ENCODE measurements around the gene SHROOM3. TPM values are rescaled to one million over a fixed set of nuclear protein-coding genes. Genes with fewer than 3 reads are reported as not detected.

The SHROOM3 gene
- total and polyA plus RNA-seq, 4 donors = 14.4 to 75.1 (median 47.3) TPM

GRCh38 chr4:76388160-76388908 lies 46.7 kb upstream of the SHROOM3 start:
- no peak for TF ChIP-seq CTCF (IDR thresholded peaks at IDR 0.05; ENCODE audit: control extremely low read depth, extremely low read depth)
- DNase-seq (no peak), ATAC-seq (ENCODE audit: insufficient read depth, low FRiP score) (no peak)
- 70 to 82% methylated on average over 3 of the region's 3 CpGs for WGBS, 2 donors
- Histone ChIP-seq H3K36me3 (ENCODE audit: control insufficient read depth in 4 of 4, insufficient read depth in 4 of 4, low read length in 4 of 4) (no peaks in the 10 kb centered on the region), H3K9ac (ENCODE audit: insufficient read depth in 1 of 2, low read length in 2 of 2) (no peak overlapping the region), H3K4me3 (no peak overlapping the region), H3K4me1 (ENCODE audit: control insufficient read depth in 5 of 5, insufficient read depth in 5 of 5, low read length in 5 of 5) (no peaks in the 10 kb centered on the region), H3K9me3 (ENCODE audit: control insufficient read depth in 4 of 4, insufficient read depth in 3 of 4, low read length in 3 of 4) (no peaks in the 10 kb centered on the region), H3K27ac (ENCODE audit: low read depth in 1 of 2, low read length in 1 of 2) (no peak overlapping the region), H3K27me3 (ENCODE audit: control insufficient read depth in 3 of 3, insufficient read depth in 3 of 3, low read length in 2 of 3) (no peaks in the 10 kb centered on the region)

- no peak for ATAC-seq (ENCODE audit: insufficient read depth, low FRiP score)
- Histone ChIP-seq H3K9me3 (ENCODE audit: control insufficient read depth in 4 of 4, insufficient read depth in 3 of 4, low read length in 3 of 4) (peaks cover 0 to 3% (median 0%) of the 10 kb centered on the region in 4 donors), H3K36me3 (ENCODE audit: control insufficient read depth in 4 of 4, insufficient read depth in 4 of 4, low read length in 4 of 4) (no peaks in the 10 kb centered on the region), H3K9ac (ENCODE audit: insufficient read depth in 1 of 2, low read length in 2 of 2) (no peak overlapping the region), H3K4me3 (no peak overlapping the region), H3K27me3 (ENCODE audit: control insufficient read depth in 3 of 3, insufficient read depth in 3 of 3, low read length in 2 of 3) (peaks cover 0 to 2% (median 0%) of the 10 kb centered on the region in 3 donors), H3K4me1 (ENCODE audit: control insufficient read depth in 5 of 5, insufficient read depth in 5 of 5, low read length in 5 of 5) (no peaks in the 10 kb centered on the region), H3K27ac (ENCODE audit: low read depth in 1 of 2, low read length in 1 of 2) (no peak overlapping the region)
- DNase-seq = no peak
- no peak for TF ChIP-seq CTCF (IDR thresholded peaks at IDR 0.05; ENCODE audit: control extremely low read depth, extremely low read depth)
- WGBS, 2 donors = 69 to 75% methylated on average over 3 of the region's 3 CpGs
These were observed 33.4 kb upstream of the SHROOM3 start for GRCh38 chr4:76401654-76402053.

- Histone ChIP-seq H3K27ac (ENCODE audit: low read depth in 1 of 2, low read length in 1 of 2) (no peak overlapping the region), H3K4me3 (no peak overlapping the region), H3K36me3 (ENCODE audit: control insufficient read depth in 4 of 4, insufficient read depth in 4 of 4, low read length in 4 of 4) (no peaks in the 10 kb centered on the region), H3K9ac (ENCODE audit: insufficient read depth in 1 of 2, low read length in 2 of 2) (no peak overlapping the region), H3K27me3 (ENCODE audit: control insufficient read depth in 3 of 3, insufficient read depth in 3 of 3, low read length in 2 of 3) (peaks cover 0 to 2% (median 0%) of the 10 kb centered on the region in 3 donors), H3K9me3 (ENCODE audit: control insufficient read depth in 4 of 4, insufficient read depth in 3 of 4, low read length in 3 of 4) (peaks cover 0 to 3% (median 0%) of the 10 kb centered on the region in 4 donors), H3K4me1 (ENCODE audit: control insufficient read depth in 5 of 5, insufficient read depth in 5 of 5, low read length in 5 of 5) (no peaks in the 10 kb centered on the region)
- 63 to 82% methylated on average over 5 of the region's 5 CpGs for WGBS, 2 donors
- DNase-seq (peak in 2 of 3 donors; percentile 8 to 37), ATAC-seq (ENCODE audit: insufficient read depth, low FRiP score) (no peak)
- TF ChIP-seq CTCF (IDR thresholded peaks at IDR 0.05; ENCODE audit: control extremely low read depth, extremely low read depth) = no peak
These were observed 28.9 kb upstream of the SHROOM3 start for GRCh38 chr4:76406081-76406480.
